Esophagus (tissue), 2 donors: ENCODE results near the gene PRPH2. TPM values are rescaled to one million over a fixed set of nuclear protein-coding genes. Genes with fewer than 3 reads are reported as not detected.

Experiments
- H3K27ac ChIP-seq, 2 donors: one replicate each; pipeline ENCODE4 v1.5.1; 2013; ENCODE audit warnings: low read depth in 2 of 2, mild to moderate bottlenecking in 2 of 2, inconsistent platforms in 1 of 2, low read length in 1 of 2, moderate library complexity in 1 of 2
- H3K27me3 ChIP-seq, 2 donors: one replicate each; pipeline ENCODE4 v1.6.1; 2013; ENCODE audit warnings: low read length in 2 of 2, control low read depth in 1 of 2, mild to moderate bottlenecking in 1 of 2; ENCODE audit not compliant: insufficient read depth in 2 of 2, control insufficient read depth in 1 of 2
- H3K36me3 ChIP-seq, 2 donors: one replicate each; pipeline ENCODE4 v1.6.1; 2013; ENCODE audit warnings: low read length in 1 of 2; ENCODE audit not compliant: control insufficient read depth in 2 of 2, insufficient read depth in 2 of 2
- H3K4me1 ChIP-seq, 2 donors: one replicate each; pipeline ENCODE4 v1.6.1; 2013; ENCODE audit warnings: low read length in 1 of 2; ENCODE audit not compliant: control insufficient read depth in 2 of 2, insufficient read depth in 2 of 2
- H3K4me3 ChIP-seq, 2 donors: one replicate each; pipeline ENCODE4 v1.5.1; 2013; ENCODE audit warnings: low read length in 2 of 2, mild to moderate bottlenecking in 2 of 2, low read depth in 1 of 2, moderate library complexity in 1 of 2
- H3K9me3 ChIP-seq, 2 donors: one replicate each; pipeline ENCODE4 v1.6.1; 2013; ENCODE audit warnings: mild to moderate bottlenecking in 2 of 2, low read depth in 1 of 2, low read length in 1 of 2, moderate library complexity in 1 of 2; ENCODE audit not compliant: control insufficient read depth in 2 of 2, insufficient read depth in 1 of 2
- WGBS, 2 donors: extraction: QIAGEN DNeasy Blood & Tissue Kit; methylation state at CpG; one replicate each; pipeline ENCODE4 v1.1.7; 2013; 5-methylcytosine and 5-hydroxymethylcytosine counted together
- polyA plus RNA-seq, 2 donors: library from polyadenylated mRNA; stranded (reverse); fragments of 200-250 nt; gene quantifications; one replicate each; pipeline ENCODE4 v1.2.3, GENCODE V29; 2013
- donor health status: healthy with polysubstance abuse.
- donor health status: Bipolar disorder and iron deficiency.

PRPH2 gene
- polyA plus RNA-seq, 2 donors = 0.14 to 0.21 TPM

DNA sequence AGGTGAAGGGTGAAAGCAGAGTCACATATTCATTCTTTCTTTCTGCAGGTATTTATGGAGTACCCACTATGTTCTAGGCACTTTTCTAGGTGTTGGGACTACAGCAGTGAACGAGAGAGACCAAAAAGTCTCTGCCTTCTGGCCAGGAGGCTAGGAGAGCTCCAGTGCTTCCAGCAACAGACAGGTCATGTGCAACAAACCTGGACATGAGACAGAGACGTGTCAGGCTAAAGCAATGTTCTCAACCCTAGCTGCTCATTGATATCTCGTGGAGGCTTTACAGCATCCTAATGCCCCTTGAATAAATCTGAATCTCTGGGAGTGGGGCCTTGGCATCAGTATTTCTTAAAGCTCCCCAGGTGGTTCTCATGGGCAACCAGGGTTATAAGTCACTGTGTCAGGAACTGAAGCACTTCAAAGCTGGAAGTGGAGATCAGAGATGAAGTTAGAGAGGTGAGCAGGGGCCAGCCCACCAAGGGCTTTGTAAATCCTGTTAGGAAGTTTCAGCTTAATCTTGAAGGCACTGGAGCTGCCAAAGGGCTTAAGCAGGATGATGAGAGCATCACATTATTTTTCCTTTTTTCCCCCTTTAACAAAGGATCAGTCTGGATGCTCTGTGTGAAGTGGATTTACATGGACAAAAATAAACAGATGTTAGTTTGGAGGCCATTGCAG lies 36.5 kb upstream of the PRPH2 start:
- H3K4me3 ChIP-seq = no peak overlapping the region
- no peak overlapping the region for H3K27ac ChIP-seq
- H3K27me3 ChIP-seq = no peaks in the 10 kb centered on the region
- no peaks in the 10 kb centered on the region for H3K36me3 ChIP-seq
- peaks cover 0 to 3% of the 10 kb centered on the region in 2 donors for H3K4me1 ChIP-seq
- H3K9me3 ChIP-seq = no peaks in the 10 kb centered on the region
- 92 to 95% methylated on average over 3 of the region's 3 CpGs for WGBS, 2 donors

- Histone ChIP-seq H3K9me3 (no peaks in the 10 kb centered on the region), H3K4me1 (peaks cover 0 to 7% of the 10 kb centered on the region in 2 donors), H3K27ac (no peak overlapping the region), H3K4me3 (no peak overlapping the region), H3K36me3 (no peaks in the 10 kb centered on the region), H3K27me3 (no peaks in the 10 kb centered on the region)
- 95 to 96% methylated on average over 7 of the region's 7 CpGs for WGBS, 2 donors
Measured at GRCh38 chr6:42756722-42757121, 34.3 kb upstream of the PRPH2 start.

GRCh38 chr6:42754759-42755158 lies 32.4 kb upstream of the PRPH2 start:
- WGBS, 2 donors = 90 to 95% methylated on average over 5 of the region's 5 CpGs
- Histone ChIP-seq H3K36me3 (no peaks in the 10 kb centered on the region), H3K9me3 (no peaks in the 10 kb centered on the region), H3K4me1 (peaks cover 0 to 7% of the 10 kb centered on the region in 2 donors), H3K4me3 (no peak overlapping the region), H3K27ac (no peak overlapping the region), H3K27me3 (no peaks in the 10 kb centered on the region)

DNA sequence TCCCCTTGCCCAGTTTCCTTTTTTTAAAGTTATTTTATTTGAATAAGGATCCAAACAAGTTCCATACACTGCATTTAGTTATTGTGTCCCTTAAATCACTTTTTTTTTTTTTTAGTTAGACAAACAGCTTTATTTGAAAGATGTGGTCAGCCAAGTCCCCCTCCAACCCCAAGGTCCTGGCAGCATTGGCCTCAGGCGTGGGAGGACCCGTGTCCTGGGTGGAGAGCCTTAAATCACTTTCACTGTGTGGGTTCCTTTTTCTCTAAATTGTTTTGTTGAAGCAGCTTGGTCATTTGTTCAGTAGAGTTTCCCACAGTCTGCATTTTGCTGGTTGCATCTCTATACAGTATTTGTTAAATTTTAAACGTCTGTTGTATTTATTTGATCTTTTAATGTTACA lies 28.7 kb upstream of the PRPH2 start:
- H3K27me3 ChIP-seq = no peaks in the 10 kb centered on the region
- no peak overlapping the region for H3K4me3 ChIP-seq
- peaks cover 0 to 8% of the 10 kb centered on the region in 2 donors for H3K4me1 ChIP-seq
- H3K27ac ChIP-seq = no peak overlapping the region
- no peaks in the 10 kb centered on the region for H3K9me3 ChIP-seq
- WGBS, 2 donors = 75 to 81% methylated on average over 3 of the region's 3 CpGs
- H3K36me3 ChIP-seq = no peaks in the 10 kb centered on the region

DNA sequence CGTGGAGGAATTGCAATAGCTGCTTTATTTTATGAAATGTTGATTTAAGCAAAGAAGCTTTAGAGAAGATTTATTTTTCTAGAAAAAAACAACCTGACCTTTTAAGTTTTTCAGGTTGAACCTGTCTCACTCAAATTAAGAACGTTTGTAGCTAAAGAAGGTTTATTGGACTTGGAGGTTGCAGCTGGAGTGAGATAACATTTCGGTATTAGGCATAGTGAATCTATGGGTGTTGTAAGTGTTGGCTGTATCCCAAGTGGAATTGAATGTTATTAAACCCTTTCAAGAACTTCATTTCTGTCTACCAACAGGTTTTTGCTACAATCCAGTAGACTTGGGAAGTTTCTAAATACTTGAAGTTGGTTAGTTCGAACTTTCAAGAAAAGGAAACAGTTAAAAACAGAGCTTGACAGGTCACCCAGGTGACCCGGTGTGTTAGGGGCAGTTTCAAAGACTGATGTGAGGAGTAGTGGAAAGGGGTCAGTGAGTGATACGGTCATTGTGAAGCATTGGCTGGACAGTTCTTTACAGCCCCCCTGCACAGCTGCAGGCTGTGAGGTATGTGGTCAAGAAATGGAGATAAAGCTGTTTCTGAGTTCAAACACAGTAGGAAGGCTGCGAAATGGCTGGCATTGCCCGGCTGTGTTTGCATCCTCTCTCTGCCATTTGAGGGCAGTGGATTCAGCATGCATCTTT lies 26.0 kb upstream of the PRPH2 start:
- Histone ChIP-seq H3K4me1 (peaks cover 0 to 11% of the 10 kb centered on the region in 2 donors), H3K27ac (peak overlapping the region in 1 of 2 donors; percentile 63), H3K9me3 (no peaks in the 10 kb centered on the region), H3K4me3 (no peak overlapping the region), H3K36me3 (no peaks in the 10 kb centered on the region), H3K27me3 (no peaks in the 10 kb centered on the region)
- 39 to 46% methylated on average over 8 of the region's 8 CpGs for WGBS, 2 donors

DNA sequence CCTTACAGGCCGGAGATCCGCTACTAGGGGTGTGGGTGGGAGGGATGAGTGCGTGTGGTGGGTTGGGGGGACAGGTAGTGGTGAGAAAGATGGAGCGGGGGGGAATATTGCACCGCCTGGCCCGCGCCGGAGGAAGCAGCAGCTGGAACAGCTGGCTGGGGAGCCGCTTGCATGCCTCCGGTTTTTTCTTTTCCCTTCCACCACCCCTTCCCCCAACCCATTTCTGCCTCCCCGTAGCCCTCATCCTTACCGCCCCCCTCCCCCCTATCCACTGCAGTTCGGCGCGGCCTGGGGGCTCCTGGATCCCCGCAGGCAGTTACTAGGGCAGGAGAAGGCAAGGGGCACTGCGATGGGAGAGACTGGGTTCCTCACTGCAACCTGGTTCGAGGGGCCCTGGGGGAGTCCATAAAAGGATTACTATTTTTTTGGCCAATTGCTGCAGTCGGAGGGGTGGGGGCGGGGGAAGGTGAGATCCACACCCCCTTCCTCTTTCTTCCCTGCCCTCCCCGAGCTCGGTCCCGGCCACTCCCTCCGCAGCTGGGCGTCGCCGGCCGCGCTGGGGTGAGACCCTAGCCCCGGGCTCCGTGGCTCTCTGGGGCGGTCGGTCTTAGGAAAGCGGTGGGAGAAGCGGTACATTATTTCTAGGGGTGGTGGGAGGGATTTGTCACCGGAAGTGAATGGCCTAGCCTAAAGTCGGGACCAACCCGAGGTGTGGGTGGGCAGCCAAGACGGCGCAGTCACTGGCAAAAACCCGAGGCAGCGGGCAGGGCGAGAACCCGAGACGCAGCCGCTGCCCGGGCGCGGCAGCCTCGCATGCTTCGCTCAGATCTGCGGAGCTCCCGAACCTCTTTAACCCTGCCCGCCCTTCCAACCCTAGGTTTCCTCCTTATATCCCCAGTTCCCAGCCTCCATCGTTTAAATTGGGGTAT lies 24.3 kb upstream of the PRPH2 start:
- Histone ChIP-seq H3K9me3 (no peaks in the 10 kb centered on the region), H3K27ac (peak overlapping the region; percentile 96 to 98), H3K4me3 (peak overlapping the region; percentile 66 to 84), H3K4me1 (peaks cover 2 to 7% of the 10 kb centered on the region in 2 donors), H3K27me3 (no peaks in the 10 kb centered on the region), H3K36me3 (no peaks in the 10 kb centered on the region)
- 0 to 1% methylated on average over 52 to 55 of the region's 55 CpGs for WGBS, 2 donors

- H3K9me3 ChIP-seq = no peaks in the 10 kb centered on the region
Measured at GRCh38 chr6:42745640-42746462, 23.5 kb upstream of the PRPH2 start, which contains the start of gene TBCC. Gene TBCC (minus strand): TSS chr6:42746103. CDS start chr6:42746073, 30 bp downstream.

GRCh38 chr6:42745083-42745639 lies 22.8 kb upstream of the PRPH2 start:
- Histone ChIP-seq H3K9me3 (no peaks in the 10 kb centered on the region), H3K4me1 (peaks cover 2 to 7% of the 10 kb centered on the region in 2 donors)
- WGBS, 2 donors = 2% methylated on average over 29 of the region's 29 CpGs

More at GRCh38 chr6:42745640-42746462, 23.5 kb upstream of the PRPH2 start, which contains the start of gene TBCC:
- peak within 1 kb of the TSS; percentile 96 to 98 for H3K27ac ChIP-seq
- 1% methylated on average over 56 to 57 of the region's 57 CpGs for WGBS, 2 donors
- no peaks in the 10 kb centered on the region for H3K36me3 ChIP-seq
- H3K4me3 ChIP-seq = peak within 1 kb of the TSS; percentile 84 to 87
- peaks cover 2 to 7% of the 10 kb centered on the region in 2 donors for H3K4me1 ChIP-seq
- no peaks in the 10 kb centered on the region for H3K27me3 ChIP-seq

More at GRCh38 chr6:42745083-42745639, 22.8 kb upstream of the PRPH2 start:
- peak overlapping the region; percentile 84 to 87 for H3K4me3 ChIP-seq
- no peaks in the 10 kb centered on the region for H3K36me3 ChIP-seq
- H3K27me3 ChIP-seq = no peaks in the 10 kb centered on the region
- H3K27ac ChIP-seq = peak overlapping the region; percentile 95 to 96
